HEK293 (cell line): ENCODE data around the gene PCCA.
A peak's percentile ranks its signal among the peaks of the same experiment; 100 is the strongest.

Source experiments
- CTCF ChIA-PET: fragments of 350-600 bp; formaldehyde crosslinking; extraction: SDS; loops from one replicate; lab custom pipeline; 2021; ENCODE audit warnings: antibody characterized with exemption; lab: Yijun Ruan, JAX
- POLR2A ChIA-PET: fragments of 300-600 bp; formaldehyde crosslinking; extraction: SDS; loops from one replicate; lab custom pipeline; 2020; ENCODE audit warnings: antibody characterized with exemption, inconsistent platforms; lab: Yijun Ruan, JAX
- H3K27ac ChIP-seq: fragments of 200-500 bp; sonication (Bioruptor generic); 2 replicates; pipeline ENCODE4 v1.5.1; 2014; ENCODE audit warnings: low read depth, low read length, control low read depth, inconsistent platforms; ENCODE audit errors: extremely low read depth
- H3K36me3 ChIP-seq, 2 experiments: fragments of 200-500 bp in 1 of 2; sonication (Bioruptor generic) in 1 of 2; 1 replicate in 1 of 2; 2 replicates in 1 of 2; pipeline ENCODE4 v1.5.1; 2014 to 2017; ENCODE audit warnings: inconsistent platforms in 2 of 2, low read length in 2 of 2; ENCODE audit not compliant: control insufficient read depth in 2 of 2, insufficient read depth in 1 of 2
- H3K4me1 ChIP-seq: fragments of 200-500 bp; sonication (Bioruptor generic); 2 replicates; pipeline ENCODE4 v1.5.1; 2014; ENCODE audit warnings: mild to moderate bottlenecking, low read length, inconsistent platforms; ENCODE audit not compliant: control insufficient read depth, insufficient read depth
- H3K4me3 ChIP-seq: 2 replicates; pipeline ENCODE4 v1.5.1; 2011; ENCODE audit warnings: low read depth, mild to moderate bottlenecking, control low read depth, low read length, moderate library complexity
- H3K9me3 ChIP-seq: fragments of 200-500 bp; sonication (Bioruptor generic); 2 replicates; pipeline ENCODE4 v1.5.1; 2014; ENCODE audit warnings: low read depth, low read length, inconsistent platforms; ENCODE audit not compliant: control insufficient read depth, insufficient read depth
- BCL11B ChIP-seq: fragments of 450-650 bp; formaldehyde crosslinking; IDR thresholded peaks from 2 replicates; pipeline ENCODE4 v1.5.1; 2016; ENCODE audit warnings: low read depth, missing biosample characterization, missing genetic modification characterization
- MEIS1 ChIP-seq: sonication (generic); formaldehyde crosslinking; IDR thresholded peaks from 2 replicates; pipeline ENCODE4 v1.8.1; 2022; ENCODE audit warnings: missing genetic modification reagents, mild to moderate bottlenecking, borderline replicate concordance
- ZFP3 ChIP-seq: fragments of 450-650 bp; formaldehyde crosslinking; IDR thresholded peaks from 2 replicates; pipeline ENCODE4 v1.5.1; 2016; ENCODE audit warnings: low read depth, missing biosample characterization, missing genetic modification characterization
- ZNF121 ChIP-seq: fragments of 450-650 bp; formaldehyde crosslinking; IDR thresholded peaks from 2 replicates; pipeline ENCODE4 v1.5.1; 2016; ENCODE audit warnings: missing biosample characterization, missing genetic modification characterization
- ZNF140 ChIP-seq: fragments of 450-650 bp; formaldehyde crosslinking; IDR thresholded peaks from 2 replicates; pipeline ENCODE4 v1.5.1; 2016; ENCODE audit warnings: missing biosample characterization, missing genetic modification characterization
- ZNF16 ChIP-seq: fragments of 450-650 bp; formaldehyde crosslinking; IDR thresholded peaks from 2 replicates; pipeline ENCODE4 v1.5.1; 2016; ENCODE audit warnings: low read depth, missing biosample characterization, missing genetic modification characterization
- ZNF2 ChIP-seq: fragments of 450-650 bp; formaldehyde crosslinking; IDR thresholded peaks from 2 replicates; pipeline ENCODE4 v1.5.1; 2016; ENCODE audit warnings: missing biosample characterization, missing genetic modification characterization
- ZNF214 ChIP-seq: fragments of 450-650 bp; formaldehyde crosslinking; IDR thresholded peaks from 2 replicates; pipeline ENCODE4 v1.5.1; 2017; ENCODE audit warnings: missing biosample characterization, mild to moderate bottlenecking, missing genetic modification characterization, borderline replicate concordance
- ZNF239 ChIP-seq: fragments of 450-650 bp; formaldehyde crosslinking; IDR thresholded peaks from 2 replicates; pipeline ENCODE4 v1.5.1; 2016; ENCODE audit warnings: missing biosample characterization, missing genetic modification characterization
- ZNF362 ChIP-seq: fragments of 450-650 bp; formaldehyde crosslinking; IDR thresholded peaks from 2 replicates; pipeline ENCODE4 v1.5.1; 2016; ENCODE audit warnings: missing biosample characterization, missing genetic modification characterization
- ZNF473 ChIP-seq: fragments of 450-650 bp; formaldehyde crosslinking; IDR thresholded peaks from 2 replicates; pipeline ENCODE4 v1.5.1; 2017; ENCODE audit warnings: missing biosample characterization, missing genetic modification characterization
- ZNF600 ChIP-seq: fragments of 450-650 bp; formaldehyde crosslinking; IDR thresholded peaks from 2 replicates; pipeline ENCODE4 v1.5.1; 2016; ENCODE audit warnings: missing biosample characterization, missing genetic modification characterization
- ZNF624 ChIP-seq: fragments of 450-650 bp; formaldehyde crosslinking; IDR thresholded peaks from 2 replicates; pipeline ENCODE4 v1.5.1; 2017; ENCODE audit warnings: missing biosample characterization, missing genetic modification characterization
- ZNF629 ChIP-seq: fragments of 450-650 bp; formaldehyde crosslinking; IDR thresholded peaks from 2 replicates; pipeline ENCODE4 v1.5.1; 2017; ENCODE audit warnings: missing biosample characterization, missing genetic modification characterization
- ZNF791 ChIP-seq: fragments of 450-650 bp; formaldehyde crosslinking; IDR thresholded peaks from 2 replicates; pipeline ENCODE4 v1.5.1; 2016; ENCODE audit warnings: missing biosample characterization, missing genetic modification characterization
- TF ChIP-seq, protein P1 (sequence below): fragments of 450-650 bp; formaldehyde crosslinking; IDR thresholded peaks from 2 replicates; pipeline ENCODE4 v1.5.0; 2017; ENCODE audit warnings: missing biosample characterization, missing genetic modification characterization, borderline replicate concordance
- TF ChIP-seq, protein P2 (sequence below): fragments of 450-650 bp; formaldehyde crosslinking; IDR thresholded peaks from 2 replicates; pipeline ENCODE4 v1.5.1; 2016; ENCODE audit warnings: missing biosample characterization, missing genetic modification characterization
- TF ChIP-seq, protein P3 (sequence below): fragments of 450-650 bp; formaldehyde crosslinking; IDR thresholded peaks from 2 replicates; pipeline ENCODE4 v1.5.1; 2016; ENCODE audit warnings: missing biosample characterization, missing genetic modification characterization
- TF ChIP-seq, protein P4 (sequence below): fragments of 450-650 bp; formaldehyde crosslinking; IDR thresholded peaks from 2 replicates; pipeline ENCODE4 v1.5.1; 2016; ENCODE audit warnings: missing biosample characterization, missing genetic modification characterization

The PCCA gene

DNA sequence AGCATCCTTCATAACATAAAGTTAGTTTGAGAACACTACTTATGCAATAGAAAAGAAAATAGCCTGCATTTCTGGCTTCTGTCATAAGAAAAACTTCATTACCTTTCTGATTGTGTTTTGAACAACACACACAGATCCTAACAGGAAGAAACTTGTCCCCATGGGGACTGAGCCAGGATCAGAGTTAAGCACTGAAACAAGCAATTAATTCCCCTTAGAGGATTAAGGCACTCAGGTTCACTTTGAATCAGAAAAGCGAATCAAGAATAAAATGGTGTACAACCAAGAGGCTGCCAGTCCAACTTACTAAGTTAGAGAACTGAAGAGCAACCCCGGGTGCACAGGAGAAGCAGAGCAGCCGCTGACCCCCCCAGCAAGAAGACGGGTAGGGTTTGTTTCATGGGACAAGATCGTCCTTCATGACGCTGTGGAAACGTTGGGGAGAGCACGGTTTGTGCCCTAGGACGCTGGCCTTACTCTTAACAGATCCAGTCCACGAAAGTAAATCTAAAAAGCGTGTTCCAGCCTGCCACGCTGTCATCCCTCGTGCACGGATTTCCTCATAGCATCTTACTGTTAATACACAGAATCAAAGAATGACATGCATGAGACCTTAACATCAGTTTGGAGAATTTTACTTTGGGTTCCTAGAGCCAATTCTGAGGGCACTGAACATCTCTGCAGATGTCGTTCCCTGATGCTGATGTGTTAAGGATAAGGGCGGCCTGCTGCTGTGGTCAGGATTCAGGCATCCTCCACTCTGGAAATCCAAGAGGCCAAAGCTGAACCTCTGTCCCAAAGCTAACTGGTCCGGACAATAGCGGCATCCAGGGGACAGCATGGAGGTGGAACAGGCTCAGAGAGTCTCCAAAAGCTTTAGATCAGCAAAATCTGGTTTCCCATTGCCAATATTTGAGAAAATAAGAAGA lies 453.3 kb downstream of the PCCA start:
- ChIA-PET POLR2A (no interaction called here), CTCF (interaction anchor here (0.6 kb wide), 1 partner anchor 65 kb away, joined by 4 read pairs; no protein-coding TSS in a partner anchor)
- Histone ChIP-seq H3K4me1 (no peaks in the 10 kb centered on the region), H3K4me3 (no peak overlapping the region), H3K9me3 (no peaks in the 10 kb centered on the region), H3K36me3 (no peaks in the 10 kb centered on the region), H3K27ac (no peak overlapping the region)
- TF ChIP-seq ZNF2 (tag by site-specific recombination): no peak
- no peak for TF ChIP-seq ZFP3 (tag by site-specific recombination)
- TF ChIP-seq MEIS1 (CRISPR knock-in tag): no peak
- no peak for TF ChIP-seq ZNF473
- TF ChIP-seq BCL11B: no peak
- TF ChIP-seq ZNF239 (tag by site-specific recombination): no peak
- no peak for TF ChIP-seq ZNF624 (tag by site-specific recombination)
- TF ChIP-seq, protein P1, sequence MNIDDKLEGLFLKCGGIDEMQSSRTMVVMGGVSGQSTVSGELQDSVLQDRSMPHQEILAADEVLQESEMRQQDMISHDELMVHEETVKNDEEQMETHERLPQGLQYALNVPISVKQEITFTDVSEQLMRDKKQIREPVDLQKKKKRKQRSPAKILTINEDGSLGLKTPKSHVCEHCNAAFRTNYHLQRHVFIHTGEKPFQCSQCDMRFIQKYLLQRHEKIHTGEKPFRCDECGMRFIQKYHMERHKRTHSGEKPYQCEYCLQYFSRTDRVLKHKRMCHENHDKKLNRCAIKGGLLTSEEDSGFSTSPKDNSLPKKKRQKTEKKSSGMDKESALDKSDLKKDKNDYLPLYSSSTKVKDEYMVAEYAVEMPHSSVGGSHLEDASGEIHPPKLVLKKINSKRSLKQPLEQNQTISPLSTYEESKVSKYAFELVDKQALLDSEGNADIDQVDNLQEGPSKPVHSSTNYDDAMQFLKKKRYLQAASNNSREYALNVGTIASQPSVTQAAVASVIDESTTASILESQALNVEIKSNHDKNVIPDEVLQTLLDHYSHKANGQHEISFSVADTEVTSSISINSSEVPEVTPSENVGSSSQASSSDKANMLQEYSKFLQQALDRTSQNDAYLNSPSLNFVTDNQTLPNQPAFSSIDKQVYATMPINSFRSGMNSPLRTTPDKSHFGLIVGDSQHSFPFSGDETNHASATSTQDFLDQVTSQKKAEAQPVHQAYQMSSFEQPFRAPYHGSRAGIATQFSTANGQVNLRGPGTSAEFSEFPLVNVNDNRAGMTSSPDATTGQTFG: no peak
- no peak for TF ChIP-seq ZNF600 (tag by site-specific recombination)
- TF ChIP-seq ZNF121 (tag by site-specific recombination): no peak
- TF ChIP-seq, all 188 proteins: peak for 0

GRCh38 chr13:100542826-100543156 lies 453.9 kb downstream of the PCCA start:
- Histone ChIP-seq H3K27ac (no peak overlapping the region), H3K4me1 (no peaks in the 10 kb centered on the region), H3K36me3 (no peaks in the 10 kb centered on the region), H3K4me3 (no peak overlapping the region), H3K9me3 (no peaks in the 10 kb centered on the region)
- POLR2A ChIA-PET: no interaction called here
- CTCF ChIA-PET: interaction anchor here (0.6 kb wide), 3 partner anchors 18 to 65 kb away, joined by 3 to 4 read pairs (median 3); no protein-coding TSS in a partner anchor
- TF ChIP-seq ZNF140 (tag by site-specific recombination) (no peak), ZNF629 (tag by site-specific recombination) (no peak), ZNF16 (tag by site-specific recombination) (no peak), ZNF362 (tag by site-specific recombination) (0 out of 2 replicates have a peak, but pooled peaks have one; percentile 59)
- TF ChIP-seq, protein P2, sequence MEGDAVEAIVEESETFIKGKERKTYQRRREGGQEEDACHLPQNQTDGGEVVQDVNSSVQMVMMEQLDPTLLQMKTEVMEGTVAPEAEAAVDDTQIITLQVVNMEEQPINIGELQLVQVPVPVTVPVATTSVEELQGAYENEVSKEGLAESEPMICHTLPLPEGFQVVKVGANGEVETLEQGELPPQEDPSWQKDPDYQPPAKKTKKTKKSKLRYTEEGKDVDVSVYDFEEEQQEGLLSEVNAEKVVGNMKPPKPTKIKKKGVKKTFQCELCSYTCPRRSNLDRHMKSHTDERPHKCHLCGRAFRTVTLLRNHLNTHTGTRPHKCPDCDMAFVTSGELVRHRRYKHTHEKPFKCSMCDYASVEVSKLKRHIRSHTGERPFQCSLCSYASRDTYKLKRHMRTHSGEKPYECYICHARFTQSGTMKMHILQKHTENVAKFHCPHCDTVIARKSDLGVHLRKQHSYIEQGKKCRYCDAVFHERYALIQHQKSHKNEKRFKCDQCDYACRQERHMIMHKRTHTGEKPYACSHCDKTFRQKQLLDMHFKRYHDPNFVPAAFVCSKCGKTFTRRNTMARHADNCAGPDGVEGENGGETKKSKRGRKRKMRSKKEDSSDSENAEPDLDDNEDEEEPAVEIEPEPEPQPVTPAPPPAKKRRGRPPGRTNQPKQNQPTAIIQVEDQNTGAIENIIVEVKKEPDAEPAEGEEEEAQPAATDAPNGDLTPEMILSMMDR: no peak

- no peaks in the 10 kb centered on the region for H3K36me3 ChIP-seq
- H3K27ac ChIP-seq: no peak overlapping the region
- CTCF ChIA-PET: no interaction called here
- POLR2A ChIA-PET: no interaction called here
- no peak overlapping the region for H3K4me3 ChIP-seq
- H3K4me1 ChIP-seq: no peaks in the 10 kb centered on the region
- H3K9me3 ChIP-seq: no peaks in the 10 kb centered on the region
- TF ChIP-seq, protein P3, sequence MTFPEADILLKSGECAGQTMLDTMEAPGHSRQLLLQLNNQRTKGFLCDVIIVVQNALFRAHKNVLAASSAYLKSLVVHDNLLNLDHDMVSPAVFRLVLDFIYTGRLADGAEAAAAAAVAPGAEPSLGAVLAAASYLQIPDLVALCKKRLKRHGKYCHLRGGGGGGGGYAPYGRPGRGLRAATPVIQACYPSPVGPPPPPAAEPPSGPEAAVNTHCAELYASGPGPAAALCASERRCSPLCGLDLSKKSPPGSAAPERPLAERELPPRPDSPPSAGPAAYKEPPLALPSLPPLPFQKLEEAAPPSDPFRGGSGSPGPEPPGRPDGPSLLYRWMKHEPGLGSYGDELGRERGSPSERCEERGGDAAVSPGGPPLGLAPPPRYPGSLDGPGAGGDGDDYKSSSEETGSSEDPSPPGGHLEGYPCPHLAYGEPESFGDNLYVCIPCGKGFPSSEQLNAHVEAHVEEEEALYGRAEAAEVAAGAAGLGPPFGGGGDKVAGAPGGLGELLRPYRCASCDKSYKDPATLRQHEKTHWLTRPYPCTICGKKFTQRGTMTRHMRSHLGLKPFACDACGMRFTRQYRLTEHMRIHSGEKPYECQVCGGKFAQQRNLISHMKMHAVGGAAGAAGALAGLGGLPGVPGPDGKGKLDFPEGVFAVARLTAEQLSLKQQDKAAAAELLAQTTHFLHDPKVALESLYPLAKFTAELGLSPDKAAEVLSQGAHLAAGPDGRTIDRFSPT (tag by site-specific recombination): no peak
- TF ChIP-seq, protein P4, sequence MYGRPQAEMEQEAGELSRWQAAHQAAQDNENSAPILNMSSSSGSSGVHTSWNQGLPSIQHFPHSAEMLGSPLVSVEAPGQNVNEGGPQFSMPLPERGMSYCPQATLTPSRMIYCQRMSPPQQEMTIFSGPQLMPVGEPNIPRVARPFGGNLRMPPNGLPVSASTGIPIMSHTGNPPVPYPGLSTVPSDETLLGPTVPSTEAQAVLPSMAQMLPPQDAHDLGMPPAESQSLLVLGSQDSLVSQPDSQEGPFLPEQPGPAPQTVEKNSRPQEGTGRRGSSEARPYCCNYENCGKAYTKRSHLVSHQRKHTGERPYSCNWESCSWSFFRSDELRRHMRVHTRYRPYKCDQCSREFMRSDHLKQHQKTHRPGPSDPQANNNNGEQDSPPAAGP: no peak
- no peak for TF ChIP-seq ZNF214
- no peak for TF ChIP-seq ZNF791 (tag by site-specific recombination)
Measured at GRCh38 chr13:100543872-100544602, 455.1 kb downstream of the PCCA start.
